Measurements from ENCODE around the gene SFTPA1. TPM values are rescaled to one million over a fixed set of nuclear protein-coding genes. Genes with fewer than 3 reads are reported as not detected.
"Not testable (repeated sequence)": the region's sequence is repeated elsewhere in the genome, so short reads cannot be mapped to it uniquely, and the experiment has no call there.

The SFTPA1 gene
- total RNA-seq, 1 experiment from 2014 or later: not detected

DNA sequence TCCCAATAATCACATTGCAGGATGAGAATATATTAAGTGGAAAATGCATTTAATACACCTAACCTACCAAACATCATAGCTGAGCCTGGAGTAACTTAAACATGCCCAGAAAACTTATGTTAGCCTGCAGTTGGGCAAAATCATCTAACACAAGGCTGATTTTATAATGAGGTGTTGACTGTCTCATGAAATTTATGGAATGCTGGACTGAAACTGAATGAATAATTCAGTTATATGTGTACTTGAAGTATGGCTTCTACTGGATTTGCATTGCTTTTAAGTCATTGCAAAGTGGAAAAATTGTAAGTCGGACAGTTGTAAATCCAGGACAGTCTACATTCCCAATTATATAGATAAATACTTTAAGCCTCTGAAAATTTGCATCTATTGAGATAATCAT is 5.4 kb downstream of the SFTPA1 start:
- no peaks in the 10 kb centered on the region for H3K4me1 ChIP-seq (ENCODE audit: insufficient read depth, low read length)
- DNase-seq (no peak), ATAC-seq (no peak)
- no TSS peak for BruUV-seq (replicated peaks)
- H3K27ac ChIP-seq (ENCODE audit: low read length): no peak overlapping the region
- H3K4me3 ChIP-seq (ENCODE audit: low read length): no peak overlapping the region
- no peaks in the 10 kb centered on the region for H3F3A ChIP-seq (ENCODE audit: low read length, unreplicated experiment)
- ChIA-PET POLR2A (ENCODE audit: unreplicated experiment) (no interaction called here), CTCF (no interaction called here)
- no peaks in the 10 kb centered on the region for H4K20me1 ChIP-seq (ENCODE audit: low read length)
- no peak overlapping the region for H3K9ac ChIP-seq (ENCODE audit: low read length)
- TF ChIP-seq, protein P1, sequence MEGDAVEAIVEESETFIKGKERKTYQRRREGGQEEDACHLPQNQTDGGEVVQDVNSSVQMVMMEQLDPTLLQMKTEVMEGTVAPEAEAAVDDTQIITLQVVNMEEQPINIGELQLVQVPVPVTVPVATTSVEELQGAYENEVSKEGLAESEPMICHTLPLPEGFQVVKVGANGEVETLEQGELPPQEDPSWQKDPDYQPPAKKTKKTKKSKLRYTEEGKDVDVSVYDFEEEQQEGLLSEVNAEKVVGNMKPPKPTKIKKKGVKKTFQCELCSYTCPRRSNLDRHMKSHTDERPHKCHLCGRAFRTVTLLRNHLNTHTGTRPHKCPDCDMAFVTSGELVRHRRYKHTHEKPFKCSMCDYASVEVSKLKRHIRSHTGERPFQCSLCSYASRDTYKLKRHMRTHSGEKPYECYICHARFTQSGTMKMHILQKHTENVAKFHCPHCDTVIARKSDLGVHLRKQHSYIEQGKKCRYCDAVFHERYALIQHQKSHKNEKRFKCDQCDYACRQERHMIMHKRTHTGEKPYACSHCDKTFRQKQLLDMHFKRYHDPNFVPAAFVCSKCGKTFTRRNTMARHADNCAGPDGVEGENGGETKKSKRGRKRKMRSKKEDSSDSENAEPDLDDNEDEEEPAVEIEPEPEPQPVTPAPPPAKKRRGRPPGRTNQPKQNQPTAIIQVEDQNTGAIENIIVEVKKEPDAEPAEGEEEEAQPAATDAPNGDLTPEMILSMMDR (conservative IDR thresholded peaks at IDR 0.05; ENCODE audit: low read depth, low read length): no peak
- TF ChIP-seq EZH2phosphoT487 (IDR thresholded peaks at IDR 0.05; ENCODE audit: borderline replicate concordance, low read length) (no peak), EZH2 (IDR thresholded peaks at IDR 0.05; ENCODE audit: low read length, unreplicated experiment) (no peak)
- intact Hi-C loops (cut with micrococcal nuclease): no loop called here
- no peaks in the 10 kb centered on the region for H3K36me3 ChIP-seq (ENCODE audit: low read depth, low read length)
- H3K27me3 ChIP-seq (ENCODE audit: low read length): no peaks in the 10 kb centered on the region
- H3K9me2 ChIP-seq (replicated peaks; ENCODE audit: low read length): no peaks in the 10 kb centered on the region
- H2AFZ ChIP-seq (ENCODE audit: low read length): no peak overlapping the region
- H3K79me2 ChIP-seq (ENCODE audit: low read length): no peaks in the 10 kb centered on the region
- H3K9me3 ChIP-seq (ENCODE audit: low read length): no peaks in the 10 kb centered on the region
- H3K4me2 ChIP-seq (ENCODE audit: low read length): no peak overlapping the region

GRCh38 chr10:79623663-79624062 is 12.9 kb downstream of the SFTPA1 start:
- intact Hi-C loops (cut with micrococcal nuclease); H3F3A ChIP-seq (ENCODE audit: low read length, unreplicated experiment); H3K4me1 ChIP-seq (ENCODE audit: insufficient read depth, low read length); H3K27me3 ChIP-seq (ENCODE audit: low read length); ATAC-seq; H3K4me2 ChIP-seq (ENCODE audit: low read length); H3K9me2 ChIP-seq (replicated peaks; ENCODE audit: low read length); H3K36me3 ChIP-seq (ENCODE audit: low read depth, low read length); BruUV-seq (replicated peaks); H4K20me1 ChIP-seq (ENCODE audit: low read length); H3K79me2 ChIP-seq (ENCODE audit: low read length); H3K27ac ChIP-seq (ENCODE audit: low read length); H2AFZ ChIP-seq (ENCODE audit: low read length); DNase-seq; CTCF ChIA-PET; H3K4me3 ChIP-seq (ENCODE audit: low read length); H3K9ac ChIP-seq (ENCODE audit: low read length); POLR2A ChIA-PET (ENCODE audit: unreplicated experiment); H3K9me3 ChIP-seq (ENCODE audit: low read length): not testable (repeated sequence)

GRCh38 chr10:79627075-79627474 is 16.3 kb downstream of the SFTPA1 start:
- TF ChIP-seq, protein P1 (conservative IDR thresholded peaks at IDR 0.05; ENCODE audit: low read depth, low read length): no peak
- TF ChIP-seq EZH2 (IDR thresholded peaks at IDR 0.05; ENCODE audit: low read length, unreplicated experiment) (no peak), EZH2phosphoT487 (IDR thresholded peaks at IDR 0.05; ENCODE audit: borderline replicate concordance, low read length) (no peak)
- H3K9ac ChIP-seq (ENCODE audit: low read length): no peak overlapping the region
- H3K9me2 ChIP-seq (replicated peaks; ENCODE audit: low read length): no peaks in the 10 kb centered on the region
- H2AFZ ChIP-seq (ENCODE audit: low read length): no peak overlapping the region
- H3K4me1 ChIP-seq (ENCODE audit: insufficient read depth, low read length): no peaks in the 10 kb centered on the region
- no peak overlapping the region for H3K4me3 ChIP-seq (ENCODE audit: low read length)
- no peaks in the 10 kb centered on the region for H3K9me3 ChIP-seq (ENCODE audit: low read length)
- CTCF ChIA-PET: no interaction called here
- no peaks in the 10 kb centered on the region for H4K20me1 ChIP-seq (ENCODE audit: low read length)
- no peaks in the 10 kb centered on the region for H3F3A ChIP-seq (ENCODE audit: low read length, unreplicated experiment)
- H3K27me3 ChIP-seq (ENCODE audit: low read length): no peaks in the 10 kb centered on the region
- intact Hi-C loops (cut with micrococcal nuclease): no loop called here
- DNase-seq: no peak
- POLR2A ChIA-PET (ENCODE audit: unreplicated experiment): no interaction called here
- ATAC-seq: no peak
- H3K4me2 ChIP-seq (ENCODE audit: low read length): no peak overlapping the region
- no peaks in the 10 kb centered on the region for H3K79me2 ChIP-seq (ENCODE audit: low read length)
- no peak overlapping the region for H3K27ac ChIP-seq (ENCODE audit: low read length)
- H3K36me3 ChIP-seq (ENCODE audit: low read depth, low read length): no peaks in the 10 kb centered on the region
- BruUV-seq (replicated peaks): no TSS peak

Measured in PC-3 (cell line).